ENCODE data around the gene DNER. TPM values are rescaled to one million over a fixed set of nuclear protein-coding genes. Genes with fewer than 3 reads are reported as not detected.

DNER gene
- total and polyA plus RNA-seq, 7 donors: 0.10 to 0.87 (median 0.35) TPM; not detected in 1

DNA sequence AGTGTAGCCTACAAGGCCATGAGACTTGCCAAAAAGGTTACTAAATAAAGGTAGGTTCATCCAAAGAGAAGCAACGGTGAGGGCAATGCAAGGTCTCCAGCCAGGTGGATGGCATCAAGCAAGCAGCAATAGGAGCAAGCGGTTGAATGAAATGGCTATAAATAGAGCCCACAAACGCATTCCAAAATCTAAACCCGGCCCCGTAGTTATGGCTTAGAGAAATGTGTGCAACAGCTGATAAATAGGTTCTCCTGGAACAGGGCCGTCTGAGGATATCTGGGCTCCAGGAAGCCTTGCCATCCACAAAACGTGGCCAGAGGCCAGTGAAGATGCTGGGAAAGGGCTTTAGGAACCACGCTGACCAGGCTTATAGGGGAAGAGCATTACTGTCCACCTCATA, 297.2 kb downstream of the DNER start:
- Histone ChIP-seq H3K4me3 (no peak overlapping the region), H3K27me3 (ENCODE audit: insufficient read depth in 3 of 3, low read length in 2 of 3) (no peaks in the 10 kb centered on the region), H3K36me3 (ENCODE audit: insufficient read depth in 1 of 2, low read depth in 1 of 2) (no peaks in the 10 kb centered on the region), H3K9me3 (no peaks in the 10 kb centered on the region), H3K27ac (no peak overlapping the region), H3K4me1 (no peaks in the 10 kb centered on the region)
- 36 to 39% (median 38%) methylated on average over 8 of the region's 8 CpGs for WGBS, 3 donors
- intact Hi-C loops (cut with DNase I): no loop called here
- DNase-seq (no peak), ATAC-seq (no peak)
- TF ChIP-seq, protein P1, sequence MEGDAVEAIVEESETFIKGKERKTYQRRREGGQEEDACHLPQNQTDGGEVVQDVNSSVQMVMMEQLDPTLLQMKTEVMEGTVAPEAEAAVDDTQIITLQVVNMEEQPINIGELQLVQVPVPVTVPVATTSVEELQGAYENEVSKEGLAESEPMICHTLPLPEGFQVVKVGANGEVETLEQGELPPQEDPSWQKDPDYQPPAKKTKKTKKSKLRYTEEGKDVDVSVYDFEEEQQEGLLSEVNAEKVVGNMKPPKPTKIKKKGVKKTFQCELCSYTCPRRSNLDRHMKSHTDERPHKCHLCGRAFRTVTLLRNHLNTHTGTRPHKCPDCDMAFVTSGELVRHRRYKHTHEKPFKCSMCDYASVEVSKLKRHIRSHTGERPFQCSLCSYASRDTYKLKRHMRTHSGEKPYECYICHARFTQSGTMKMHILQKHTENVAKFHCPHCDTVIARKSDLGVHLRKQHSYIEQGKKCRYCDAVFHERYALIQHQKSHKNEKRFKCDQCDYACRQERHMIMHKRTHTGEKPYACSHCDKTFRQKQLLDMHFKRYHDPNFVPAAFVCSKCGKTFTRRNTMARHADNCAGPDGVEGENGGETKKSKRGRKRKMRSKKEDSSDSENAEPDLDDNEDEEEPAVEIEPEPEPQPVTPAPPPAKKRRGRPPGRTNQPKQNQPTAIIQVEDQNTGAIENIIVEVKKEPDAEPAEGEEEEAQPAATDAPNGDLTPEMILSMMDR (IDR thresholded peaks at IDR 0.05): no peak

DNA sequence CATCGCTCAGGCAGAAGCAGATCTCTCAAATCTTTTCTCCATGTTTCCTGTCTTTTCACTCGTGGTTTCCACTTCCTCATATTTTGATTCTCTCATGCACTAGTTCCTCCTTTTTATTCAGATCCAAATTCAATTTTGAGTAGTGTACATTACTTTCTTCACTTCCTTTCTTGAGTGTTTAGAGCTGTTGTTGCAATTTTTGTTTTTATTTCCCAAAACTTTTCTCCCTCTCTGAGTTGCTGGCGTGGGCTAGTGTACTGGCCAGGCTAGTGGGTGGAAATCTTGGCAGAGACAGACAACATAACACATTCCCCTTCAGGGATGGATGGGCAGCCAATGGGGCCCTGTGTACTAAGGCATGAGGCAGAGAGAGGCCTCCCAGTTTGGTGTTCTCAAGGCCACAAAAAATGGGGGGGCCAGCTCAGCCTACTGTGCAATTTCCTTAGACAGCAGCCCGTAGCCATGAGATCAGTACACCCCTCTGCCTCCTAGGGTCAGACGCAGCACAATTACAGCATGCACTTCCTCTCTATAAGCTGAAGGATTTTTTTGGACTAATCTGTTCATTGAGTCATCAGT, 298.1 kb downstream of the DNER start:
- TF ChIP-seq, protein P1 (IDR thresholded peaks at IDR 0.05): no peak
- 40 to 50% (median 44%) methylated on average over 5 of the region's 5 CpGs for WGBS, 3 donors
- intact Hi-C loops (cut with DNase I): no loop called here
- peak; percentile 82 to 88 for DNase-seq
- Histone ChIP-seq H3K27ac (peak overlapping the region; percentile 41), H3K4me1 (no peaks in the 10 kb centered on the region), H3K9me3 (no peaks in the 10 kb centered on the region), H3K36me3 (ENCODE audit: insufficient read depth in 1 of 2, low read depth in 1 of 2) (no peaks in the 10 kb centered on the region), H3K4me3 (no peak overlapping the region), H3K27me3 (ENCODE audit: insufficient read depth in 3 of 3, low read length in 2 of 3) (no peaks in the 10 kb centered on the region)
- ATAC-seq: peak; percentile 60 to 84 (median 81)

DNA sequence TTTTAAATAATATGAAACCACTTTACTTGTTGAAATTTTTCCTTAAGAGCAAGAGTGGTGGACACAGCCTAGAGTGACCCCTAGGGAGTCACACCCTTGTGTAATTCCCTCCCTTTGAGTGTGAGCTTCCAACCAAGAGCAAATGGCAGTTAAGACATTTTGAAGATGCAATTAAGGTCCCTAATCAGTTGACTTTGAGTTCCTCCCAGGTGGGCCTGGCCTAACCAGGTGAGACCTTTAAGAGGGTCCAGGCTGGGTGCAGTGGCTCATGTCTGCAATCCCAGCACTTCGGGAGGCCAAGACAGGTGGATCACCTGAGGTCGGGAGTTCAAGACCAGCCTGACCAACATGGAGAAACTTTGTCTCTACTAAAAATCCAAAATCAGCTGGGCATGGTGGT, 299.7 kb downstream of the DNER start:
- no peaks in the 10 kb centered on the region for H3K9me3 ChIP-seq
- TF ChIP-seq, protein P1 (IDR thresholded peaks at IDR 0.05): no peak
- H3K4me1 ChIP-seq: no peaks in the 10 kb centered on the region
- 94 to 100% (median 95%) methylated on average over 2 of the region's 2 CpGs for WGBS, 3 donors
- ATAC-seq: no peak
- intact Hi-C loops (cut with DNase I): no loop called here
- no peaks in the 10 kb centered on the region for H3K27me3 ChIP-seq (ENCODE audit: insufficient read depth in 3 of 3, low read length in 2 of 3)
- no peak overlapping the region for H3K27ac ChIP-seq
- DNase-seq: no peak
- no peak overlapping the region for H3K4me3 ChIP-seq
- no peaks in the 10 kb centered on the region for H3K36me3 ChIP-seq (ENCODE audit: insufficient read depth in 1 of 2, low read depth in 1 of 2)

DNA sequence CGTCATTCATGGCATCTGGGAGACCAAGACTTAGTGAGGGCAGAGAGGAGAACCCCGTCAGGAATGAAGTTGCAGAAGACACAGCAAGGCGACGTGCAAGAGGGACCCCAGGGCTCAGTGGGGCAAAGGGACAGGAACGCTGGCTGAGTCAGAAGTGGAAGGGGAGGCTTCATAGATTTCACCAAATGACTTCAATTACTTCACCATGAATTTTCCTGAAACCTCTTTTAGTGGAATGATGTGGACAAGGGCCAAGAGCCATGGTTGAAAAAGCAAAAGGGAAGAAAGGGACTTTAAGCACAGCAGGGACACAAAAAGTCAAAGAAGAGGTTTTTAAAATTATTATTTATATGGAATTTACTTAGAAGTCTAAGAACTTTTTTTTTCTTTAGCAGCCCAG, 301.7 kb downstream of the DNER start:
- Histone ChIP-seq H3K27ac (no peak overlapping the region), H3K4me3 (no peak overlapping the region), H3K36me3 (ENCODE audit: insufficient read depth in 1 of 2, low read depth in 1 of 2) (no peaks in the 10 kb centered on the region), H3K4me1 (no peaks in the 10 kb centered on the region), H3K9me3 (no peaks in the 10 kb centered on the region), H3K27me3 (ENCODE audit: insufficient read depth in 3 of 3, low read length in 2 of 3) (no peaks in the 10 kb centered on the region)
- no peak for ATAC-seq
- WGBS, 3 donors: 75 to 82% (median 80%) methylated on average over 5 of the region's 5 CpGs
- intact Hi-C loops (cut with DNase I): no loop called here
- TF ChIP-seq, protein P1 (IDR thresholded peaks at IDR 0.05): no peak
- no peak for DNase-seq

DNA sequence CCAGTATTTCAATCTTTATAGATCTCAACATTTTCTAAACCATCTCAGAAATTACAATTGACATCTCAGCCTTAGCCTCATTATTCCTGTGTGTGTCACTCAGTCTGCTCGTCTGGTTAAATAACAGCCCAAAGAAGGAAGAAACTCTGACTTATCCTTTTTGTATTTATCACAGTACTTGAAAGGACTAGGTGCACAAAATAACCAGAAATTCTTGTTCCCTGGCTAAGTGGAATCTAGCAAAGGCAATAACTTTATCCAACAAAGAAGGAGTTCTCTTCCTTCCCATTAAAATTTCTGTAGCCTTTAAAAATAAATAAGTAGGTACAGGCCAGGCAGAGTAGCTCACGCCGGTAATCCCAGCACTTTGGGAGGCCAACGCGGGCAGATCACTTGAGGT, 303.4 kb downstream of the DNER start:
- TF ChIP-seq, protein P1 (IDR thresholded peaks at IDR 0.05): no peak
- intact Hi-C loops (cut with DNase I): no loop called here
- no peaks in the 10 kb centered on the region for H3K9me3 ChIP-seq
- H3K36me3 ChIP-seq (ENCODE audit: insufficient read depth in 1 of 2, low read depth in 1 of 2): no peaks in the 10 kb centered on the region
- no peaks in the 10 kb centered on the region for H3K27me3 ChIP-seq (ENCODE audit: insufficient read depth in 3 of 3, low read length in 2 of 3)
- no peaks in the 10 kb centered on the region for H3K4me1 ChIP-seq
- 89 to 92% (median 92%) methylated on average over 5 of the region's 5 CpGs for WGBS, 3 donors
- H3K4me3 ChIP-seq: no peak overlapping the region
- H3K27ac ChIP-seq: no peak overlapping the region
- ATAC-seq: no peak
- DNase-seq: no peak

Measured in psoas muscle (tissue), 8 donors.